ENCODE results near the gene ING1.

ING1 gene

DNA sequence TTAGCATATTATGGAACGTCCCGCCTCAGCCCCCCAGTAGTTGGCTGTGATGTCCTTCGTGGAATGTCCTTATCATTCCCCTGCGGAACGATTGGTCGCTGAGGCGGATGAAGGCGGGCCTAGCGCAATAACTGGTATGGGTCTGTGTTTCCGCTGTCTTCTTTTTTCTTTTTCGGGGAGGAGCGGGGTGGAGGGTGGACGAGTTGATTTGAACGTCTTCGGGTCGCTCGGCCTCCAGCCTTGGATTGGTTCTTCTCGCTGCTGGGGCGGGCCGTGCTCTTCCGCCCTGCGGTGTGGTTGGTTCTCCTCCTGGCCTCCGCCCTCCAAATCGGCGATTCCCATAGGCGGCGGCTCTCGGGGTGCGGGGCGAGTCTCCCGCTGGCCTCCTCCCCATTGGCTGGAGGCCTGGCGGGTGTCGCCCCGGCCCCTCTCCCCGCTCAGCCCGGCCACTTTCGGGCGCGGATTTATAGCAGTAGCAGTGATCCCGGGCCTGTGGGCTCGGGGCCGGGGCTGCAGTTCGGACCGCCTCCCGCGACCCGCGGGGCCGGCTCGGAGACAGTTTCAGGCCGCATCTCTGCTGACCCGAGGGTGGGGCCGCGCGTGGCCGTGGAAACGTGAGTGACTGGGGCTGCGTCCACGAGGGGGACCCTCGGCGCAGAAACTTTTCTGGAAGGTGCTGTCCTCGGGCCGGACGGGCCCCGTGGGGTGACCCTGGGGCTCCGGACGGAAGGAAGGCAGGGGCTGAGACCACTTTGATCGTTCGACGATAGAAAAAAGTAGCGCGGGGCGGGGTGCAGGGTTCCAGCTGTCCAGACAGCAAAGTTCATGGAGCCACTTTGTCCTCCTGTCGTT, 2.1 kb downstream of the ING1 start:
- peak; percentile 99 for DNase-seq (ENCODE audit: low spot score)

DNA sequence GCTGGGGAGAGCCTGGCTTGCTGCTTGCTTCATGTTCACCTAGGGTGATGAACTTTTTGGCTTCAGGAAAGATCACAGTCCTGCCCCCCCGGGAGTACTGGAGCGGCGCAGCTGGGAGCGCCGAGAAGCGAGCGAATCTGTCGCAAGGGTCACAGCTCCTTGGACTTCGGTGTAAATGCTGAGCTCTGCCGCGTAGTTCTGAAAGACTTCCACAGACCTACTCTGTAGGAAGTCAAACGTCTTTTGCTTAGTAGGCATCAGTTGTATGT, 2.7 kb downstream of the ING1 start:
- DNase-seq (ENCODE audit: low spot score): peak; percentile 13

DNA sequence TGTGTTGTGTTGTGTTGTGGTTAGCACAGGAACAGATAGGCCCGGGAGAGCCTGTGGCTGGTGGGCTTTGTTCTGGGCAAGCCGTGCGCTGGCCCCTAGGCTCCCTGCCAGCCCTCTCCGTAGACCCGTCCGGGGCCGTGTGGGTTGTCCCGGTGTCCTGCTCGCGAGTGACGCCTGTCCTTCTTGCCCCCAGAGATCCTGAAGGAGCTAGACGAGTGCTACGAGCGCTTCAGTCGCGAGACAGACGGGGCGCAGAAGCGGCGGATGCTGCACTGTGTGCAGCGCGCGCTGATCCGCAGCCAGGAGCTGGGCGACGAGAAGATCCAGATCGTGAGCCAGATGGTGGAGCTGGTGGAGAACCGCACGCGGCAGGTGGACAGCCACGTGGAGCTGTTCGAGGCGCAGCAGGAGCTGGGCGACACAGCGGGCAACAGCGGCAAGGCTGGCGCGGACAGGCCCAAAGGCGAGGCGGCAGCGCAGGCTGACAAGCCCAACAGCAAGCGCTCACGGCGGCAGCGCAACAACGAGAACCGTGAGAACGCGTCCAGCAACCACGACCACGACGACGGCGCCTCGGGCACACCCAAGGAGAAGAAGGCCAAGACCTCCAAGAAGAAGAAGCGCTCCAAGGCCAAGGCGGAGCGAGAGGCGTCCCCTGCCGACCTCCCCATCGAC, 5.7 kb downstream of the ING1 start:
- DNase-seq (ENCODE audit: low spot score): no peak

DNA sequence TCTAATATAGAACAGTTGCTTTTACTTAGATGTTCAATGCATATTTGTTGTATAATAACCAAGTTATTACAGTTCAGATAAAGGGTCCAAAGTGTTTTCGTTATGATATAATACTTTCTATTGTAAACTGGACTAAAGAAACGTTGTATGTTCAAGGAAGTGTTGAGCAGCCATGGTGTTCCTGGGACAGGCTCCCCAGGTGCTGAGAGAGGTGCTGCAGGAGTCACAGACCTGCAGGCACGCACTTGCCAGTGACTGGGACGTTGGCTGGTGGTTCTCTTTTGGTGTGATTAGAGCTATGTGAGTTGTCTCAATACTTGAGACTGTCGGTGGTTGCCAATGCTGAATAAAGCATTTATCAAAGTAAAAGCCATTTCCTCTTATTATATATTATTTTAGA, 9.5 kb downstream of the ING1 start:
- no peak for DNase-seq (ENCODE audit: low spot score)

DNA sequence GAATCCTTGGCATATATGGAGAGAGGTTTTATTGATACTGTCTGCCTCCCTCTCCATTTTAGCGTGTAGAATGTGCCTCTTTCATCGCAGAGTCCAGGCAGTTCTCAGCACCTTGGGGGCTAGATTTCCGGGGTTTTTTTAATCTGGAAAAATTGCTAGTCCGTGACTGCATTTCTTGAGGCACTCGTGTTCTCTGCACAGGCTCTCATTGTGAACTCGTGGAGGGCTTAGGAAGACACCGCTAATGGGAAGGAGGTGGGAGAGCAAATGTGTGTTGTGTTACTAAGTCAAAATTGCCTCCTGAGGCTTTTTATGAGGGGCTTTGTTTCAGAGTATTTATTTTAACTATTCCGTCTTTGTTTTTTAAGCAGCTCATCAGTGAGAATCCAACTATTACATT, 10.1 kb downstream of the ING1 start:
- DNase-seq (ENCODE audit: low spot score): no peak

DNA sequence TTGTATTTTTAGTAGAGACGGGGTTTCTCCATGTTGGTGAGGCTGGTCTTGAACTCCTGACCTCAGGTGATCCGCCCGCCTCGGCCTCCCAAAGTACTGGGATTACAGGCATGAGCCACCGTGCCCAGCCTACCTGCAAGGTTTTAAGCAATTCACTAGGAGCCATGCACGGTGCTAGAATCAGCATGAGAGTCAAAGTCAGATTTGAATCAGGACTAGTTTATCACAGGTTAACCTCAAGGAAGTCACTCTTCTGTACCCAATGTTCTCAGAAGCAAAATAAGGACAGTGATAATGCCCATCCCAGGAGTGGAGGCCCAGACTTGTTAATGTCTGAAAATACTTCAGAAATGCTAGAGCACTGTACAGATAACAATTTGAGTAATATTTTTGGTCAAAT, 12.7 kb downstream of the ING1 start:
- peak; percentile 48 for DNase-seq (ENCODE audit: low spot score)

DNA sequence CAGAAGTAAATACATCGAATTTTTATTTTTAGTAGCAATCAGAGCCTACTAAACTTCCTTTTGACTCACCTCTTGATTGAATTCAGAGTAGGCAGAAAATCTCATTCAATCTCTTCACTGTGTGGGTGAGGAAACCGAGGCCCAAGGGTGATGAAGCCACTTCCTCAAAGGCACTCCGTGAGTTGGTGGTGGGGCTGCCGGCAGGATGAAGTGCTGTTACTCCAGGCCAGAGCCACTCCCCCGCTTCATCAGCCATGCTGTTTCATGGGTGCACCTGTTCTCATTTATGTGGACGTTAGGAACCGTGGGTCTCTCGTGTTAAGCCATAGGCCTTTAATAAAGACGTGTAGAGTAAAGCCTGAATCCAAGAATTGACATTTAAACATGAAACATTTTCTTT, 13.2 kb downstream of the ING1 start:
- peak; percentile 85 for DNase-seq (ENCODE audit: low spot score)

DNA sequence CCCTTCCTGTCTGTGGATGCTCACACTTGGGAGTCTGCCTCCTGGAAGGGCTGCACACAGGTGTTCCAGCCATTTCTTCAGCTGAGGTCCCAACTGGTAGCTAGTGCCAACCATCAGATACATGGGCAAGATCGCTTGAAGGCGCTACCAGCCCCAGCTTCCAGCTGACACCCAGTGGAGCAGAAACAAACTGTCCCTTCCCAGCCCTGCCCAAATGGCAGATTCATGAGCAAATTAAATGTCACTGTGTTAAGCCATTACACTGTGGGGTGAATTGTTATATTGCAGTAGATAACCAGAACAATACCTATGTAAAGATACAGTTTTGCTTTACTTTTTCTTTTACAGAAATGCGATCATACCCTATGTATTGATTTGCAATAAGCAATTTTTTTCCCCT, 17.6 kb downstream of the ING1 start:
- DNase-seq (ENCODE audit: low spot score): no peak

DNA sequence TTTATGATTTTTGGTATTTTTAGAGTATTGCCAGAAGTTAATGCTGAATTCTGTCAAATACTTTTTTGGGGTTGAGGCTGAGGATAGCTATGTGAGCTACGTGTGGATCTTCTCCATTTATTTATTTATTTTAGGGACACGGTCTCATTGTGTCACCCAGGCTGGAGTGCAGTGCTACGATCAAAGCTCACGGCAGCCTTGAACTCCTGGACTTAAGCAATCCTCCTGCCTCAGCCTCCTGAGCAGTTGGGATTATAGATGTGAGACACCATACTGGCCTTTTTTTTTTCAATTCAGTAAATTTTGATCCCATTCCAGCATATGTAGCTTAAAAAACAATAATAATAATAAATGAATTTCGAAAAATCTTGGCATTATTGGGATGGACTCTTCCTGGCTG, 21.1 kb downstream of the ING1 start:
- DNase-seq (ENCODE audit: low spot score): no peak

DNA sequence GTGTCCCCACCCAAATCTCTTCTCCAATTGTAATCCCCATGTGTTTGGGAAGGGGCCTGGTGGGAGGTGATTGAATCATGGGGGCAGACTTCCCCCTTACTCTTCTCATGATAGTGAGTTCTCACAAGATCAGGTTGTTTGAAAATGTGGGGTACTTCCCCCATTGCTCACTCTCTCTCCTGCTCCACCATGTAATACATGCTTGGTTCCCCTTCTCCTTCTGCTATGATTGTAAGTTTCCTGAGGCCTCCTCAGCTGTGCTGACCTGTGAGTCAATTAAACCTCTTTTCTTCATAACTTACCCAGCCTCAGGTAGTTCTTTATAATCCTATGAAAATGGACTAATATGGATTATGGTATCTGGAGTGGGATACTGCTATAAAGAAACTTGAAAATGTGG, 24.1 kb downstream of the ING1 start:
- no peak for DNase-seq (ENCODE audit: low spot score)

DNA sequence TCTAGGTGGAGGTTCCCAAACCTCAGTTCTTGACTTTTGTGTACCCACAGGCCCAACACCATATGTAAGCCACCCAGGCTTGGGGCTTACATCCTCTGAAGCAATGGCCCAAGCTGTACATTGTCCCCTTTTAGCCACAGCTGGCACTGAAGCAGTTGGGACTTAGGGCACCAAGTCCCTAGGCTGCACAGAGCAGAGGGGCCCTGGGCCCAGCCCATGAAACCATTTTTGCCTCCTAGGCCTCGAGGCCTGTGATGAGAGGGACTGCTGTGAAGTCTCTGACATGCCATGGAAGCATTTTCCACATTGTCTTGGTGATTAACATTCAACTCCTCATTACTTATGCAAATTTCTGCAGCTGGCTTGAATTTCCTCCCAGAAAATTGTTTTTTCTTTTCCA, 30.2 kb downstream of the ING1 start:
- DNase-seq (ENCODE audit: low spot score): no peak

DNA sequence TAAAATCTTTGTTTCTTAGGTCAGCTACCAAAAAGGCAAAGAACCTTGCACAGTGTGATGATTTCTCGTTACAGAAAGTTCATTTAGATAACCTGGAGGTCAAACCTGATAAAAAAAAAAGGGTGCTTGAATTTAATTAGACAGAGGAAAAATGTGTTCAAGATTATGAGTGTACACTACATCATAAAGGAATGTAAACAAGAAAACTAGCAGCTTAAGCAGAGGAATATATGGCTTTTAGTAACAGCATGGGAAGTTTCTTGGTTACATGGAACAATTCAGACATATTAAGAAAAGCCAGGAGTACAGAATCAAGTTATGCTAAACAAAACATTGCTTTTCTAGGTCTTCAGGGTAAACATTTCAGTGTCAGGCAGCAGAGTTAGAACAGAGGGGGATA, 32.9 kb downstream of the ING1 start:
- DNase-seq (ENCODE audit: low spot score): no peak

DNA sequence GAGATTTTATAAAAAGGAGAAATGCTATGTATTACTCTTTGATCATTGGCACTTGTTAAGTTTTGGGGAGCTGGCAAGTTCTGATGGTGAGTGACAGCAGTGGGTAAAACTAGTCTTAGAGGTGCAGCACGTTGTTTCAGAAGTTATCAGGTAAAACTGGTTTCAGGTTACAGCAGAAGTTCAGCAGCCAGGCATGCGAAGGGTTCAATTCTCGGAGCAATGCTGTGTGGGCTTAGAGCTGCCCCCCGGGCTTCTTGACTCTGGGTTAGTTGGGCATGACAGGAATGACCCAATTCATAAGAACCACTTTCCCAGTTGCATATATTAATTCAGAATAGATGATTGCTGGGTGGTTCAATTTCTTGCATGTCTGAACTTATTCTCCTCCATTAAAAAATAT, 34.8 kb downstream of the ING1 start:
- DNase-seq (ENCODE audit: low spot score): no peak

DNA sequence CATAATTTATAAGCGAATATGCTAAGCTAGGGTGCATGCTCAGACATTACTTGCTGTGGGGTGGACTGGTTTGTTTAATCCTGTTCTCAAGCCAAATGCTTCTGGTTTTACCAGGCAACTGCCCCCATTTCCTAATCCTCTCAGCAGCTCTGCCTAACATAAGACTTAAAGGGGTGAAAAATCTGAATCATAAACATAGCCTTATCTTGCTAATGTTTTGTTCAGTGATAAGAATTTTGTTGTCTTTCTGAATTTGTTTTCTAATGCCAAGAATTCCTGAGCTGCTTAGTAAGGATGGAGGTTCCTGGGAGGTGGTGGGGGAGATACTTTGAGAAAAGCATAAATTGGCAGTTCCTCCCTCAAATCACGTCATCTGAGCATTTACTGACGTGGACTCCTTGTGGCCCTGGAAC, 42.7 kb downstream of the ING1 start:
- DNase-seq (ENCODE audit: low spot score): no peak

DNA sequence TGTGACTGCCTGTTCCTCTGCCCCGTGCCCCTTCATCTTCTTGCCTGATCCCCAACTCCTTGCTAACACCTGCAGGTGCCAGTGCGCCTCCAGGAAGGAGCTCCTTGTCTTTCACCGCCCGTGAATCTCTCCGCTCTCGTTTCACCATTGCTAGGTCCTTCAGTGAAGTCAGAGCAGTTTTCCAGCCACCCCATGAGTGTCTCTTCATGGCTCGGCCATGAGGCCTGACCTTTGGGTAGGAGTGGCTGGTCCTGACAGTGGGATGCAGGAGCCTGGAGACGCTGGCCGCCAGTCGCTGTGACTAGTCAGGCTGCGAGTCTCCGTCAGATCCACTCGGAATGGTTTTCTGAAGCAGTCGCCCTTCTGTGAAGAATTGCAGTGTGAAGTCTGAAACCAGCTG, 43.8 kb downstream of the ING1 start:
- no peak for DNase-seq (ENCODE audit: low spot score)

DNA sequence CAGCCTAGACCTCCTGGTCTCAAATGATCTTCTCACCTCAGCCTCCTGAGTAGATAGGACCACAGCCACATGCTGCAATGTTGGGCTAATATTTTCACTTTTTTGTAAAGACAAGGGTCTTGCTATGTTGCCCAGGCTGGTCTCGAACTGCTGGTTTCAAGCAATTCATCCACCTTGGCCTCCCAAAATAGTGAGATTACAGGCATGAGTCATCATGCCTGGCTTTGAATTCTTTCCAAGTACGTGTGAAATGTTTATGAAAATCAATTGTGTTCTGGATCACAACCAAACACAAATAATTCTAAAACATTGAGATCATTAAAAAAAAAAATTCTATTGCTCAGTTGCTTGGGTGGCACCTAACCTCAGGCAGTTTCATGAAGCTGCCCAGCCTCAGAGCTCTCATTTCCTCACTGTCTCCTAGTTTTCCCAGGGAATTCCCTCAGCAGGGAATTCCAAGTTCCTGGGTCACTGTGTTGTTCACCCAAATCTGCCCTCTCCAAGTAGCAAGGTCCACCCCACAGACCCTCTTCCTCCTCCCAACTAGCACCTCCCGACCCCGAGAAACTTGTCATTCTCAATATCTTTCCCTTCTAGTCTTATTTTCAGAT, 44.8 kb downstream of the ING1 start:
- no peak for DNase-seq (ENCODE audit: low spot score)

DNA sequence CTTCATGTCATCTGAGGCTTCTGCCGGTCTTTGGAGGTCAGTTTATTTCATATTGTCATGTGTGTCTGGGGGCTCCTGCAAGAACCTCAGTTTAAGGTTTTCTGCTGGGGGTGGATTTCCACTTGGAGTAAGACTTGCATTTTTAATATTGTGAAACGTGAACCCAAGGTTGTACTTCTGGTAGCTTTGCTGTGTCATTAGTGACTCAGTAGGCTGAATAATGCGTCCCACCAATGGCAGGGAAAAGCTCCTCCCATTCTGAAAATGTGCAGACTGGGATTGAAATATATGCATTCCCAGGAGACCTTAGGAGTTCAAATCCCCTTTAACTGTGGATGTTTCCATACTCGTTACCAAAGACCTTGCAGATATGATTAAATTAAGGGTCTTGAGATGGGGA, 46.2 kb downstream of the ING1 start:
- DNase-seq (ENCODE audit: low spot score): no peak

DNA sequence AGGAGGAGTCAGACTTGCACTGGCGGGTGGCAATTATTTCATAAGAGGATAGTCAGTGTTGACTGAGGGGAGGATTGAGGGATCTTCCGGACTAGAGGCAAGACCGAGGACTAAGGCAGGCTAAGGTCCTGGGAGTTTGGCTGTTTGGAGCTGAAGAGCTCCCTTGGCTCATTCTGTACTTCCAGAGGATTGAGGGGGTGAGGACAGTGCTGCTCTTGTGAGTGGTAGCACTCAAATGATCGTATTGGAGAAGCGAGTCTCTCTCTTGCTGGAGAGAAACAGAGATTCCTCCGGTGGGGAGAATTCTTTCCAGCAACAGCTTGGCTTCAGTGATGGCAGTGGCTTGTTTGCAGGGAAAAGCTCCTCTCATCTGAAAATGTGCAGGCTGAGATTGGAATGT, 47.1 kb downstream of the ING1 start:
- no peak for DNase-seq (ENCODE audit: low spot score)

DNA sequence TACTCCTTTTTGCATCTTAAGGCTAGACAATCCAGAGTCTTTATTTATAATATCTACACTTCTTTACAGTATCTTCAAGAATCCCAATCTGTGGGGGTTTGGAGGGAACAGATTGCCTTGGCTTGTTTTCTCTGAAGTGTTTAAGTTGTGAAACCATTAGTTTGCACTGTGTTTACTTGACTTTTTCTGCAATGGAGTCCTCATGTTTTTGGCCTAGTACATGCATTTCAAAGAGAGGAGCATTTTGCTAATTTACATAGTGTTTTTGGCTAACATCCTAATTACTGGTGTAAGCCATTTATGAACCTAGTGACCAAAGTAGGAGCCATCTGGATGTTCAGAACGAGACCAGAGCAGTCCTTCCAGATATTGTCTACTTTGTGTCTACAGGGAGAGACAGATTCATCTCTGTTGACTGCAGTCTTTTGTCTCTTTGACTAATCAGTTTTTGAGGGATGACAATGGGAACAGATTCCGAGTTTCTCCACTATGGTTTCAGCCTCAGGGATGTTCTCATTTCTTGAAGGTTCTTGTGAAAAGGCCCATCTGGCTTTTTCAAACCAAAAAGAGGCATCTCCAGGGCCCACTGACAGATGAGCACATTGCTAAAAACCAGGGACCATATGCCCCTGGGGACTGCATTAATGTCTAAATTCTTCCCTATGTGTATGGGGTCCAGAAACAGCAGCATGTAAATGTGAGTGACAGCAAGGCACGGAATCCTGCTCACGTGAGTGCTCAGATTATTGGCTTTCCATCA, 53.4 kb downstream of the ING1 start:
- DNase-seq (ENCODE audit: low spot score): no peak

DNA sequence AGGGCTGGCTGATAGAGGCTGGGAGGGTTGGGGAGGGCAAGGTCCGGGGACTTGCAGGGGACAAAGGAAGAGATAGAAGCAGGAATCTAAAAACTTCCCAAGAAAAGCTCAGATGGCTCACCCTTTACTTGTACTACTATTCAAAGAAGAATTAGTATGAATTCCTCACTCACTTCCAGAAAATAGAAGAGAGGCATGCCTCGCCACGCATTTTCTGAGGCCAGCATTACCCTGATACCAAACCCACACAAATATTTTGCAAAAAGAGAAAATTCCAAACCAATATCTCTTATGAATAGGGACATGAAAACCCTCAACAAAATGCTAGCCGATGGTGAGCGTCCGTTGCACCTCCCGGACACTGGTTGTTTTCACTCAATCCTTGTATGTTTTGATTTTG, 54.0 kb downstream of the ING1 start:
- DNase-seq (ENCODE audit: low spot score): no peak

DNA sequence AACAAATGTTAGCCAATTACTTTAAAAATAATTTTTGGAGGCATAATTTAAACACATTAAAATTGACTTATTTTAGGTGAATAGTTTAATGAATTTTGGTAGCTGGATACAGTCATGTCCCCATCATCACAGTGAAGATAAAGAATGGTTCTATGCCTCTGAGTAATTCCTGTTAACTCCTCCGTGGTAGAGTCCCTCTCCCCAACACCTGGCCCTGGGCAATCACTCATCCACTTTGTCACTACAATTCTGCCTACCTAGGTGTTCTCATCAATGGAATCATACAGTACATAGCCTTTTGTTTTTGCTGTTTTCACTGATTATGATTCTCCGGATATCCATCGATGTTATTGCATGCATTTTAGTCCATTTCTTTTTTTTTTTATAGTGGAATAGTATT, 55.6 kb downstream of the ING1 start:
- no peak for DNase-seq (ENCODE audit: low spot score)

DNA sequence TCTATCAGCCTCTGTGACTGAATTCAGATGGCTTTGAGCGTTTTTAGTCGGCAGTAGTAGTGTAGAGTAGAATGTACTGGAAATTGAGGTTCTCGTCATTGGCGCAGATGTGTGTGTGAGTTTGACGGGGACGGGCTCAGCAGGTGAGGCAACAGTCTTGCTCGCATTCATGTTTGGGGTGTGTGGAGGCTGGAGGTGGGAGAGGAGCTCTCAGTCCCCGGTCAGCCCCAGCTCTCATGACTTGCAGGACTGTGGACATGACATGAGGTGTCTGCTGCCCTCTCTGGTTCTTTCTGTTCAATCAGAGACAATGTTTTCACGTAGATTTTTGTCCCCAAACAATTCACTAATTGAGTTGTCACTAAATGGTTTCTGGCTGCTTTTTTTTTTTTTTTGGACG, 57.2 kb downstream of the ING1 start:
- DNase-seq (ENCODE audit: low spot score): no peak

DNA sequence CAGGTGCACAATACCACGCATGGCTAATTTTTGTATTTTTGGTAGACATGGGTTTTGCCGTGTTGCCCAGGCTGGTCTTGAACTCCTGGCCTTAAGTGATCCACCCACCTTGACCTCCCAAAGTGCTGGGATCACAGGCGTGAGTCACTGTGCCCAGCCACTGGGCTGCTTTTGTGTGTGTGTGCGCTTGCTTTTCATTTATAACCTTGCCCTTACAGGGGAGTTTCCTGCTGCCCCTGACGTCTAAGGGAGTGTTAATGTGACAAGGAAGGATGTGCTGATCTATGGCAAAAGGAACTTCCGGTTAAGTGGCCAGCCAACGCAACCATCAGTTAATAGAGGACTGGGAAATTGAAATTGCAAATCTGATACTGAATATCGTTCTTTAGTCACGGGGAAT, 57.7 kb downstream of the ING1 start:
- DNase-seq (ENCODE audit: low spot score): no peak
